PC-9 (cell line): ENCODE measurements around the gene IFT122.

ENCODE experiments used
- EZH2 ChIP-seq: fragments of 200-600 bp; sonication (generic); IDR thresholded peaks from 2 replicates; pipeline ENCODE4 v1.8.0; 2017; ENCODE audit warnings: antibody characterized with exemption, low read depth
- TF ChIP-seq, protein P1 (sequence below): fragments of 200-600 bp; sonication (generic); conservative IDR thresholded peaks from 2 replicates; pipeline ENCODE4 v1.6.1; 2017; ENCODE audit warnings: mixed run types, antibody characterized with exemption, mild to moderate bottlenecking, moderate library complexity

DNA sequence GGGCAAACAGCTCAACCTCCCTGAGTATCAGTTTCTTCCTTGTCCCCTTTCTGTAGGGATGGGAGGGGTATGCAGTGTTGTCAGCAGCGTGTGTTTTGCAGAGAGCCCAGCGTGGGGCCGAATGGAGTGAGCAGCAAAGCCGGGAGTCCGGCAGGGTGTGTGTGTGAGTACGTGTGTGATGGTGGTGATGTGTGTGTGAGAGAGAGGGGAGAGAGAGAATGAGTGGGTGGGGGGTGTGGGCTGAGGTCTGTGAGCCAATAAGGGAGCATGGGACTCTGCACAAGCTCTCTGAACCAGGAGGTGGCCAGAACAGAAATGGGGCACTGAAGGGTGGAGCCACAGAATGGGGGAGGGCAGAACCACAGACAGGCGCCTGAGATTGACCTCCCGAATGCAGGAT, 43.8 kb downstream of the IFT122 start:
- TF ChIP-seq, protein P1, sequence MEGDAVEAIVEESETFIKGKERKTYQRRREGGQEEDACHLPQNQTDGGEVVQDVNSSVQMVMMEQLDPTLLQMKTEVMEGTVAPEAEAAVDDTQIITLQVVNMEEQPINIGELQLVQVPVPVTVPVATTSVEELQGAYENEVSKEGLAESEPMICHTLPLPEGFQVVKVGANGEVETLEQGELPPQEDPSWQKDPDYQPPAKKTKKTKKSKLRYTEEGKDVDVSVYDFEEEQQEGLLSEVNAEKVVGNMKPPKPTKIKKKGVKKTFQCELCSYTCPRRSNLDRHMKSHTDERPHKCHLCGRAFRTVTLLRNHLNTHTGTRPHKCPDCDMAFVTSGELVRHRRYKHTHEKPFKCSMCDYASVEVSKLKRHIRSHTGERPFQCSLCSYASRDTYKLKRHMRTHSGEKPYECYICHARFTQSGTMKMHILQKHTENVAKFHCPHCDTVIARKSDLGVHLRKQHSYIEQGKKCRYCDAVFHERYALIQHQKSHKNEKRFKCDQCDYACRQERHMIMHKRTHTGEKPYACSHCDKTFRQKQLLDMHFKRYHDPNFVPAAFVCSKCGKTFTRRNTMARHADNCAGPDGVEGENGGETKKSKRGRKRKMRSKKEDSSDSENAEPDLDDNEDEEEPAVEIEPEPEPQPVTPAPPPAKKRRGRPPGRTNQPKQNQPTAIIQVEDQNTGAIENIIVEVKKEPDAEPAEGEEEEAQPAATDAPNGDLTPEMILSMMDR: no peak
- TF ChIP-seq EZH2: no peak
